ENCODE measurements around the gene TCAF2. TPM values are rescaled to one million over a fixed set of nuclear protein-coding genes. Genes with fewer than 3 reads are reported as not detected.
"Not testable (repeated sequence)": the region's sequence is repeated elsewhere in the genome, so short reads cannot be mapped to it uniquely, and the experiment has no call there.

The TCAF2 gene
- total RNA-seq, 2 experiments from 2014 or later = 29.2 to 31.4 TPM

DNA sequence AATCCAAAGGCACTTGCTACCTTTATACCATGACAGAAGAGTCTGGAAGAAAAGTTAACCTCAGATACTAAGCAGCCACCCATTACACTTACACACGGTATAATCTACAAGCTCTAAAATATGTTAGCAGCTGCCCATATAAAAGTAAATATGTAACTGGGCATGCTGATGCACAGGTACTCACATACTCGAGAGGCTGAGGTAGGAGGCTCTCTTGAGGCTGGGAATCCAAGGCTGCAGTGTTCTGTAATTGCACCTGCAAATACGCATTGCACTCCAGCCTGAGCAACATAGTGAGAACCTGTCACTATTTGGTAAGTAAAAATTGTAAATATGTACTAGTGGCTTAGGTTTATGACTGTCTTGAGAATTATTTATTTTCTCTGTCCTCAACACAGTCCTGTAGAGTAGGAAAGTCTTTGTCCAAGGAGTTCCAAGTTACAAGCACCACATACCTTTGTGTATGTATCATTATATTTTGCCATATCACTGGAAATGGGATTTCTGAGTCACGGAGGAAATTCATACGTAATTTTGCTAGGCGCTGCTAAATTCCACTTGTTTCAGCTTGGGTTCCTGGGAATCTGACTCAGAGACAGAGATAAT, 12.3 kb downstream of the TCAF2 start:
- H3K4me3 Mint-ChIP-seq; H3K9me3 Mint-ChIP-seq; H3K4me1 Mint-ChIP-seq (ENCODE audit: low read depth); H3K36me3 Mint-ChIP-seq (ENCODE audit: low read depth); H3K27ac Mint-ChIP-seq; intact Hi-C loops (cut with micrococcal nuclease); DNase-seq; CTCF ChIA-PET; H3K27me3 Mint-ChIP-seq (ENCODE audit: low read depth): not testable (repeated sequence)

DNA sequence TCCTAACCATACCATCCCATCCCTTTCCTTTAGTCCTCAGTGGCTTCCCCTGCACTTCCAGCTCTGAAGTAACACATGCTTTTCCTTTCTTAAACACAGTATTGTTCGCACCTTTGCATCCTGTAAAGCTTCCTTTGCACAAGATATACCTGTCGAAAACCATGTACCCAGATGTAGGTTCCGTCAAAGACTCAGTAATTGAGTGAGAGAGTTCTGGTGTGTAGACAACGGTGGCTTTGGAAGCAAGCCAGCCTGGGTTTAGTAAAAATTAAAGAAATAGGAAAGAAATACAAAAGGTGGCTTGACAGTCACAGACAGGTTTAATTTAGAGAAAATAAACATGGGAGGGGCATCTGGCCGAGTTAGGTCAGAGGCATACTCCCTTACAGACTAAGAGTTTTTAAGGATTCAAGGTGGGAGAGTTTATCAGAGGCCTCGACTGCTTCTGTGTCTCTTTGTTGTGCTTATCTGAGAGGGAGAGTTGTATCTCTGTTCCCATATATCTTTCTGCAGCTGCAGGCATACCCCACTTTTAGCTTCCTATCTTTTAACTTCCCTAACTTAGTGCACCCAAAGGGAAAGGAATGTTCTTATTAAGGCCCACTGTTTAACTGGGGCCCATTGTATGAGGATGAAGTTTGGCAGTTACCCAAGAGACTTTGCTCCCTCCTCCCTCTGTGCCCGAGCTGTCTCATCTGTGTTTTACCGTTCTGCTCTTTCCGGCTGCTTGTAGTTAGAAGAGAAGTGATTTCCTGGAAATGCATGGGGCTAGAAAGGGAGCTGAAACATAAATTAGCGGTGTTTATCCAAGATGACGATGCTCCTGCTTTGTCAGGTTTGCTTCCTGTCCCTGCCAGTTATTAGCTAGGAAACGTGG, 14.8 kb downstream of the TCAF2 start:
- H3K4me1 Mint-ChIP-seq (ENCODE audit: low read depth); H3K27ac Mint-ChIP-seq; H3K9me3 Mint-ChIP-seq; CTCF ChIA-PET; DNase-seq; H3K36me3 Mint-ChIP-seq (ENCODE audit: low read depth); H3K4me3 Mint-ChIP-seq; H3K27me3 Mint-ChIP-seq (ENCODE audit: low read depth); intact Hi-C loops (cut with micrococcal nuclease): not testable (repeated sequence)

DNA sequence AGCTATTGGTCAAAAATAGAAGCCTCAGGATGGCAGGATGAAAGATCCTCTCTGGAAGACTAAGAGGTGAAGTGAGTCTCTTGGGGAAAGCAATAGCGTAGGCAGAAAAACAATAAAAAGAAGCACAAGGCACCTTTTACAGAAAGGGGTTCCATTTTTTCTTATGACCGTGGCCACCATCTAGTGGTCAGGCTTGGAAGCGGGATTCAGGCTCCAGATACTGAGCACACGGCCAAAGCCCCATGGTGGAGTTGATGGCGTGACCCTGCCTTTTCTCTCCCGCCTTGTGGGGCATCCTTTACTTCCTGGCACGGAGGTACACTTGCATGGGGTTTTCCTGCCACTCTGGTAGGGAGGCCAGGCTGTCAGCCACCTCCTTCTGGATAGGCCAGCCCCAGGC, 18.6 kb downstream of the TCAF2 start:
- intact Hi-C loops (cut with micrococcal nuclease); CTCF ChIA-PET; H3K4me3 Mint-ChIP-seq; H3K27ac Mint-ChIP-seq; DNase-seq; H3K27me3 Mint-ChIP-seq (ENCODE audit: low read depth); H3K9me3 Mint-ChIP-seq; H3K4me1 Mint-ChIP-seq (ENCODE audit: low read depth); H3K36me3 Mint-ChIP-seq (ENCODE audit: low read depth): not testable (repeated sequence)

DNA sequence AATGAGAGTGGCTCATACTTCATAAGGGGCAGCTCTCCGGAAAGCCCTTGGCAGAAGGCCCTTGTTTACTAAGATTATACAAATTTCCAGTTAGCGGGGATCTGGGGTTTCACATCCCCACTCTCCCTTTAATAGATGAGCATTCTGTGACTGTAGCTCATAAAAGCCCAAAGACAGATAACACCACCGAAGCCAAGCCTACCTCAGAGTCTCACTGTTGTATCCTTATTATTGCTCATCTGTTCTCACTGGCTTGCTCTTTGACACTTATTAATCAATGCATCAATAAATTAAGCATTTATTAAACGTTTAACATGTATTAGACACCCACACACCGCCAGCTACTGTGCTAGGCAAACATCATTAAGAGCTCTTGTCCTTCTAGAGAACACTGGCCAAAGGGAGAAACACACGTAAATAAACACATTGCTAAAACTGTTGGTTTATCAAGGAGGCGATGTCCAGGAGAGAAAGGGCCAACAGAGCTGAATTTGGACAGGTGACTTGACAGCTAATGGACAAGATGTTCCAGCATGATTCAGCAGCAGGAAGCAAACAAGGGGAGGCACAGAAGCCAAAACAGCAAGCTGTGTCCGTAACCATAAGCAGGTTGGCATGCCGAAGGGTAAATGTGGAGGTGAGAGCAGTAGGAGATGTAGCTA, 19.9 kb downstream of the TCAF2 start:
- H3K27ac Mint-ChIP-seq; H3K4me1 Mint-ChIP-seq (ENCODE audit: low read depth); H3K36me3 Mint-ChIP-seq (ENCODE audit: low read depth); intact Hi-C loops (cut with micrococcal nuclease); CTCF ChIA-PET; H3K4me3 Mint-ChIP-seq; H3K9me3 Mint-ChIP-seq; H3K27me3 Mint-ChIP-seq (ENCODE audit: low read depth); DNase-seq: not testable (repeated sequence)

DNA sequence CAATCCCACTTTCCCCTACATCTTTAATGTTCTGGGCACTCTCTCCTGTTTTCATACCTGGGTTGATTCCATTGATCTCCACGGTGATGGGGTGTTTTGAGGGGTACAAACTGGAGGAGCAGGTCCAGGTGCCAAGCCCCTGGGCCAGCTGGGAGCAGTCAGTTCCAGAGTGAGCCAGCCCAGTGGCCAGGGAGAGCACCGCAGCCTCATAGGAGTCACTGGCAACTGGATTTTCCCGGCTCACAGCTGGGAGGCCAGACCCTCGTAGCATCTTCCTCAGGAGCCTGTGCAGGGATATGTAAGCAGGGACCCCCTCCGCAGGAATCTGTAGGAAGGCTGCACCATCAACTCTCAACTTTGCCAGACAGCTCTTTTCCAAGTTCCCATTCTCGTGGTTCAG, 25.8 kb downstream of the TCAF2 start:
- H3K27me3 Mint-ChIP-seq (ENCODE audit: low read depth); CTCF ChIA-PET; intact Hi-C loops (cut with micrococcal nuclease); H3K4me3 Mint-ChIP-seq; H3K27ac Mint-ChIP-seq; H3K4me1 Mint-ChIP-seq (ENCODE audit: low read depth); H3K36me3 Mint-ChIP-seq (ENCODE audit: low read depth); DNase-seq; H3K9me3 Mint-ChIP-seq: not testable (repeated sequence)

DNA sequence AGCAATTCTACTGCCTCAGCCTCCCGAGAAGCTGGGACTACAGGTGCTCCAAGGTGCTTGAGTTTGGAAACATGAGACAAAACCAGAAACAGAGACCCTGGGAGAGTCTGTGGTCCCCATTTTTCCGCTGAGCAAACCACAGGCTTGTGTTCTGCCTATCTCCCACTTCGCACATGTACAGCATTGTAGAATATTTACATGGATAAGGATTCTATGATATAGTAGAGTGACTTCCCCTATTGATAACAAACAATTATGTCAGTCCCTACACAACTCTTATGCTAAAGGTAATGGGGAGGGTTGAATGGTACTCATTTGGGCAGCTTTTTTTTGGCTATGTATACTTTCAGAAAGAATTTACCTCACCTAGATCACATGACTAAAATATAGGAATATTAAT, 29.1 kb downstream of the TCAF2 start:
- intact Hi-C loops (cut with micrococcal nuclease); H3K4me1 Mint-ChIP-seq (ENCODE audit: low read depth); H3K36me3 Mint-ChIP-seq (ENCODE audit: low read depth); H3K4me3 Mint-ChIP-seq; H3K9me3 Mint-ChIP-seq; CTCF ChIA-PET; H3K27ac Mint-ChIP-seq; H3K27me3 Mint-ChIP-seq (ENCODE audit: low read depth); DNase-seq: not testable (repeated sequence)

DNA sequence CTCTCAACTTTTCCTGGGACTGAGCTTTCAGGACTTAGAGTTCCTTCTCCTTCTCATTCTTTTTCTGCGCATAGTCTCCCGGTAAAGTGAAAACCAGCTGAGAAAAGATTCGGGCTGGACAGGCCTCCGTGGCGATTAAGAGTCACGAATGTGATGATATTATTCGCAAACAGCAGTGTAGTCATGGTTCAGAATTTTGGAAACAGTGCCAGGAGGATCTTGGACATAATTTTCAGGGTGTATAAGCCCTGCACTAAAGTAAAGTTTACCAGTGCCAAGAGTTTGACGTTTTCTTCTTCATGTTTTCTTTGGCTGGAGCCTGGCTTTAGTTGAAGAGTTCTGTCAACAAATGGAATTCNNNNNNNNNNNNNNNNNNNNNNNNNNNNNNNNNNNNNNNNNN, 29.7 kb downstream of the TCAF2 start:
- H3K27me3 Mint-ChIP-seq (ENCODE audit: low read depth); DNase-seq; H3K27ac Mint-ChIP-seq; H3K4me1 Mint-ChIP-seq (ENCODE audit: low read depth); H3K9me3 Mint-ChIP-seq; H3K36me3 Mint-ChIP-seq (ENCODE audit: low read depth); intact Hi-C loops (cut with micrococcal nuclease); CTCF ChIA-PET; H3K4me3 Mint-ChIP-seq: not testable (repeated sequence)

Other genes starting within 250 kb of the TCAF2 start
- gene ZYX, start 239.6 kb upstream of the TCAF2 start, total RNA-seq = 10 to 100 TPM; 75.1 to 81.5 TPM
- gene EPHA1, start 212.1 kb upstream of the TCAF2 start, total RNA-seq = 1 to 10 TPM; 1.0 to 1.3 TPM
- gene TAS2R60, start 177.5 kb upstream of the TCAF2 start, total RNA-seq = not detected
- not detected for gene TAS2R41, start 143.1 kb upstream of the TCAF2 start, total RNA-seq
- gene CTAGE15, start 49.2 kb upstream of the TCAF2 start, total RNA-seq = not detected
- gene CTAGE6, start 136.7 kb downstream of the TCAF2 start, total RNA-seq = under 1 TPM; 0.98 to 0.99 TPM

Data from activated naive CD4-positive, alpha-beta T cell treated with anti-CD3 and anti-CD28 coated beads for 36 hours (primary cell).